Duodenal mucosa (tissue), 2 donors: ENCODE measurements around the gene GRIN2A.

ENCODE experiments used
- H3K27ac ChIP-seq: one replicate; pipeline ENCODE4 v1.7.0; 2013; ENCODE audit warnings: low read depth, low read length
- H3K27me3 ChIP-seq, 2 donors: one replicate each; pipeline ENCODE4 v1.7.0; 2013; ENCODE audit warnings: low read length in 2 of 2, control low read depth in 1 of 2; ENCODE audit not compliant: insufficient read depth in 2 of 2, control insufficient read depth in 1 of 2
- H3K36me3 ChIP-seq, 2 donors: one replicate each; pipeline ENCODE4 v1.7.0; 2013; ENCODE audit warnings: low read length in 2 of 2, control low read depth in 1 of 2; ENCODE audit not compliant: insufficient read depth in 2 of 2, control insufficient read depth in 1 of 2
- H3K4me1 ChIP-seq, 2 donors: one replicate each; pipeline ENCODE4 v1.7.0; 2013; ENCODE audit warnings: low read length in 2 of 2, control low read depth in 1 of 2; ENCODE audit not compliant: insufficient read depth in 2 of 2, control insufficient read depth in 1 of 2
- H3K4me3 ChIP-seq, 2 donors: one replicate each; pipeline ENCODE4 v1.7.0; 2013; ENCODE audit warnings: low read length in 2 of 2, low read depth in 1 of 2
- H3K9ac ChIP-seq, 2 donors: one replicate each; pipeline ENCODE4 v1.7.0; 2013; ENCODE audit warnings: low read length in 2 of 2, low read depth in 1 of 2
- H3K9me3 ChIP-seq, 2 donors: one replicate each; pipeline ENCODE4 v1.7.0; 2013; ENCODE audit warnings: low read length in 2 of 2, control low read depth in 1 of 2; ENCODE audit not compliant: control insufficient read depth in 1 of 2

GRIN2A gene

GRCh38 chr16:9869776-9870175 is 312.5 kb downstream of the GRIN2A start:
- H3K4me3 ChIP-seq: no peak overlapping the region
- no peak overlapping the region for H3K27ac ChIP-seq
- H3K4me1 ChIP-seq: no peaks in the 10 kb centered on the region
- no peaks in the 10 kb centered on the region for H3K9me3 ChIP-seq
- H3K36me3 ChIP-seq: no peaks in the 10 kb centered on the region
- no peak overlapping the region for H3K9ac ChIP-seq
- no peaks in the 10 kb centered on the region for H3K27me3 ChIP-seq

- no peaks in the 10 kb centered on the region for H3K36me3 ChIP-seq
- H3K4me1 ChIP-seq: no peaks in the 10 kb centered on the region
- no peak overlapping the region for H3K4me3 ChIP-seq
- H3K9ac ChIP-seq: no peak overlapping the region
- H3K9me3 ChIP-seq: no peaks in the 10 kb centered on the region
- H3K27me3 ChIP-seq: no peaks in the 10 kb centered on the region
- no peak overlapping the region for H3K27ac ChIP-seq
Measured at GRCh38 chr16:9868606-9869149, 313.6 kb downstream of the GRIN2A start.

- Histone ChIP-seq H3K27me3 (no peaks in the 10 kb centered on the region), H3K27ac (no peak overlapping the region), H3K9ac (no peak overlapping the region), H3K36me3 (no peaks in the 10 kb centered on the region), H3K4me3 (no peak overlapping the region), H3K9me3 (no peaks in the 10 kb centered on the region), H3K4me1 (no peaks in the 10 kb centered on the region)
Measured at GRCh38 chr16:9867176-9867575, 315.1 kb downstream of the GRIN2A start.

- Histone ChIP-seq H3K4me3 (no peak overlapping the region), H3K36me3 (no peaks in the 10 kb centered on the region), H3K27ac (no peak overlapping the region), H3K9me3 (no peaks in the 10 kb centered on the region), H3K27me3 (no peaks in the 10 kb centered on the region), H3K4me1 (no peaks in the 10 kb centered on the region), H3K9ac (no peak overlapping the region)
Measured at GRCh38 chr16:9864461-9864860, 317.8 kb downstream of the GRIN2A start.

- H3K27me3 ChIP-seq: no peaks in the 10 kb centered on the region
- no peaks in the 10 kb centered on the region for H3K4me1 ChIP-seq
- H3K4me3 ChIP-seq: no peak overlapping the region
- no peak overlapping the region for H3K27ac ChIP-seq
- H3K36me3 ChIP-seq: no peaks in the 10 kb centered on the region
- H3K9ac ChIP-seq: no peak overlapping the region
- H3K9me3 ChIP-seq: no peaks in the 10 kb centered on the region
Measured at GRCh38 chr16:9862327-9862726, 319.9 kb downstream of the GRIN2A start.

GRCh38 chr16:9860876-9861275 is 321.4 kb downstream of the GRIN2A start:
- Histone ChIP-seq H3K27me3 (no peaks in the 10 kb centered on the region), H3K36me3 (no peaks in the 10 kb centered on the region), H3K4me1 (no peaks in the 10 kb centered on the region), H3K4me3 (no peak overlapping the region), H3K27ac (no peak overlapping the region), H3K9ac (no peak overlapping the region), H3K9me3 (no peaks in the 10 kb centered on the region)

GRCh38 chr16:9859701-9860327 is 322.4 kb downstream of the GRIN2A start:
- Histone ChIP-seq H3K27me3 (no peaks in the 10 kb centered on the region), H3K9me3 (no peaks in the 10 kb centered on the region), H3K36me3 (no peaks in the 10 kb centered on the region), H3K4me1 (no peaks in the 10 kb centered on the region), H3K27ac (no peak overlapping the region), H3K9ac (no peak overlapping the region), H3K4me3 (no peak overlapping the region)

GRCh38 chr16:9854675-9855074 is 327.6 kb downstream of the GRIN2A start:
- Histone ChIP-seq H3K27ac (no peak overlapping the region), H3K27me3 (no peaks in the 10 kb centered on the region), H3K9me3 (no peaks in the 10 kb centered on the region), H3K4me3 (no peak overlapping the region), H3K36me3 (no peaks in the 10 kb centered on the region), H3K4me1 (no peaks in the 10 kb centered on the region), H3K9ac (no peak overlapping the region)

- H3K27ac ChIP-seq: no peak overlapping the region
- H3K36me3 ChIP-seq: no peaks in the 10 kb centered on the region
- no peak overlapping the region for H3K9ac ChIP-seq
- H3K27me3 ChIP-seq: no peaks in the 10 kb centered on the region
- H3K4me1 ChIP-seq: no peaks in the 10 kb centered on the region
- H3K9me3 ChIP-seq: no peaks in the 10 kb centered on the region
- no peak overlapping the region for H3K4me3 ChIP-seq
Measured at GRCh38 chr16:9852003-9852402, 330.2 kb downstream of the GRIN2A start.

GRCh38 chr16:9850817-9851216 is 331.4 kb downstream of the GRIN2A start:
- H3K9ac ChIP-seq: no peak overlapping the region
- no peak overlapping the region for H3K27ac ChIP-seq
- no peak overlapping the region for H3K4me3 ChIP-seq
- H3K9me3 ChIP-seq: no peaks in the 10 kb centered on the region
- H3K36me3 ChIP-seq: no peaks in the 10 kb centered on the region
- H3K27me3 ChIP-seq: no peaks in the 10 kb centered on the region
- no peaks in the 10 kb centered on the region for H3K4me1 ChIP-seq
